Testis (tissue), 2 donors: Measurements from ENCODE around the gene RHOD.

Experiments
- CTCF ChIP-seq, 3 experiments: fragments of 450-650 bp in 2 of 3; fragments of 200-600 bp in 1 of 3; sonication (generic) in 1 of 3; IDR thresholded peaks; one replicate each; pipeline ENCODE4 v1.5.1; 2016 to 2019; ENCODE audit warnings: antibody characterized with exemption in 3 of 3, mild to moderate bottlenecking in 2 of 3, moderate library complexity in 1 of 3
- POLR2A ChIP-seq: fragments of 450-650 bp; IDR thresholded peaks from one replicate; pipeline ENCODE4 v1.6.1; 2017; ENCODE audit warnings: antibody characterized with exemption, mild to moderate bottlenecking, moderate library complexity

- TF ChIP-seq CTCF (IDR thresholded peaks at IDR 0.05) (no peak), POLR2A (no peak)
Measured at GRCh38 chr11:67066333-67066709, 9.7 kb downstream of the RHOD start.
